MM.1S (cell line): ENCODE results near the gene PAM16.

Experiments
- CTCF ChIP-seq: fragments of 300-600 bp; sonication (generic); IDR thresholded peaks from 2 replicates; pipeline ENCODE4 v1.5.1; 2016; ENCODE audit warnings: antibody characterized with exemption, low read length, mixed read lengths
- EZH2phosphoT487 ChIP-seq: fragments of 300-600 bp; sonication (generic); IDR thresholded peaks from 2 replicates; pipeline ENCODE4 v1.6.1; 2018; ENCODE audit warnings: antibody characterized with exemption, low read length

DNA sequence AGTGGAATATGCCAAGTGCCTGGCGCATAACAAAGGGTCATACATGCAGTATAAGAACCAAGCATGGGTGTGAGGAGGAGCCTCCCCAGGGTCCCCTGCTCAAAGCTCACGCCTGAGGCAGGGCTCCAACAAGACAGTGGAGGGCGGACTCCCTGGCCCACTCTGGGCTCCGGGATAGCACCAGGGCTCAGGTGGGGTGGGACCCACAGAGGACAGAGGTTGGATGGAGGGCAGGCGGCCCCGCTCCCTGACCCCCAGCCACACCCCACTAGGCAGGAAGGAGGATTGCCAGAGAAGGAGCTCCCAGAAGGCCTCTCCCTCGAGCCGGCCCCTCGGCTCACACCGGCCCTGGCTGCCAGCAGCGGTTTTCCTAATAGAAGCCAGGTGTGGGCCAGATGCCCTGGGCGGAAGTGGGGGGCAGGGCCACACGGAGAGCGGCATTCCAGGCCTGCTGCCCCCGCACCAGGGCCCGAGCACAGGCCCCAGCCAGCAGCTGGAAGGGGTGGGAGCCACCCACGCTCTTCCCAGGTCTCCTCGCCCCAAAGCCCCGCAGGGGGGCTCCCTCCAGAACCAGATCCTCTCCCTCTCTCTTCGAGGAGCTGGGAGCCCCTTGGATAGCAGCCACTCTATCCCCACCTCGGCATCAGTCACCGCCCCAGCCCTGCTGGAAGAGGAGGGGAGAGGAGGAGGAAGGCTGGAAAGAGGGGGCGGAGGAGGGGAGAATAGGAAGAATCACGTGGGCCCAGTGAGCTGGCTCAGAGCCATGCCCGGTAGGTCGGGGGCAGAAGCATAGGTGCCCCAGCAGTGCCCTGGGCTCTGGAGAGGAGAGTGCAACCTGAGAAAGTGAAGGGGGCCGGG is 41.5 kb upstream of the PAM16 start:
- TF ChIP-seq CTCF (no peak), EZH2phosphoT487 (no peak)
